HAP-1 (cell line): ENCODE data around the gene APOC1.
"Not testable (repeated sequence)": the region's sequence is repeated elsewhere in the genome, so short reads cannot be mapped to it uniquely, and the experiment has no call there.

Source experiments
- DNase-seq, 2 experiments: peaks; one replicate each; pipeline ENCODE4 v3.0.0-alpha.2; 2016 to 2020; ENCODE audit warnings: low spot score in 2 of 2
- H3K27me3 ChIP-seq: fragments of 250-450 bp; sonication (Bioruptor Pico); 2 replicates; pipeline ENCODE4 v1.5.1; 2020; ENCODE audit warnings: low read depth, mild to moderate bottlenecking, moderate library complexity
- H3K36me3 ChIP-seq: fragments of 250-450 bp; sonication (Bioruptor Pico); replicated peaks from 2 replicates; pipeline ENCODE4 v1.5.1; 2020; ENCODE audit warnings: mild to moderate bottlenecking
- H3K4me1 ChIP-seq: fragments of 250-450 bp; sonication (Bioruptor Pico); 2 replicates; pipeline ENCODE4 v1.5.1; 2020; ENCODE audit warnings: mild to moderate bottlenecking
- H3K4me3 ChIP-seq: fragments of 250-450 bp; sonication (Bioruptor Pico); 2 replicates; pipeline ENCODE4 v1.5.1; 2020; ENCODE audit warnings: mild to moderate bottlenecking, moderate library complexity
- H3K9me3 ChIP-seq: fragments of 250-450 bp; sonication (Bioruptor Pico); 2 replicates; pipeline ENCODE4 v1.5.1; 2020; ENCODE audit warnings: mild to moderate bottlenecking, moderate library complexity
- in situ Hi-C: fragments of 300-500 bp; cut with MboI; formaldehyde crosslinking; loops from 3 replicates; pipeline ENCODE4 v1.14.3; 2020; ENCODE audit warnings: low sequenced_read_pairs, inconsistent platforms, mixed read lengths

The APOC1 gene

GRCh38 chr19:44914433-44915206 is at the start of gene APOC1:
TSS of gene APOC1 (plus strand) at chr19:44914608. CDS start at chr19:44914892, 284 bp downstream.
- DNase-seq = peak; percentile 85 to 91
- H3K36me3 ChIP-seq, in situ Hi-C loops, H3K9me3 ChIP-seq, H3K27me3 ChIP-seq: not testable (repeated sequence)
- H3K4me1 ChIP-seq = peaks cover 14% of the 10 kb centered on the region
- H3K4me3 ChIP-seq = peak within 1 kb of the TSS; percentile 39

GRCh38 chr19:44865196-44865767 is 49.1 kb upstream of the APOC1 start:
- in situ Hi-C loops = no loop called here
- Histone ChIP-seq H3K9me3 (no peaks in the 10 kb centered on the region), H3K27me3 (no peaks in the 10 kb centered on the region), H3K4me3 (no peak overlapping the region), H3K36me3 (peaks cover 39% of the 10 kb centered on the region), H3K4me1 (no peaks in the 10 kb centered on the region)
- no peak for DNase-seq

GRCh38 chr19:44866664-44867063 is 47.7 kb upstream of the APOC1 start:
- no peaks in the 10 kb centered on the region for H3K4me1 ChIP-seq
- H3K9me3 ChIP-seq = no peaks in the 10 kb centered on the region
- in situ Hi-C loops = no loop called here
- no peak for DNase-seq
- H3K4me3 ChIP-seq = no peak overlapping the region
- no peaks in the 10 kb centered on the region for H3K27me3 ChIP-seq
- peaks cover 40% of the 10 kb centered on the region for H3K36me3 ChIP-seq

DNA sequence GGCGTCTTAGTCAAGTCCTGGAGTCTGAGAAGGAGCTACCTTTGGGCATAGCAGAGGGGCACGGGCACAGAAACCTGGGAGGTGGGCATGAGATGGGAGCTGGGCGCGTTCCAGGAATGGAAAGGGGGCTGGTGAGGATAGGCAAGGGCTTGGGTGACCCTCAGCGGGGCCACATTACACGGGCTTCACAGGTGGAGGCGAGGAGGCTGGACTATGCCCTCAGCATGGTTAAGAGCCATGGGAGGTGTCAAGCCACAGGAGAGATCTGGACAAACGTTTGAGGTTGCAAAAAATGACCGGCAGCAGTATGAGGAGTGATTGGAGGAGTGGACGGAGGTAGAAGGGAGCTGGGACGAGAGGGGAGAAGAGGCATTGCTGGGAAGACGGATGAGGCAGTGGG is 46.8 kb upstream of the APOC1 start:
- DNase-seq = no peak
- Histone ChIP-seq H3K36me3 (peaks cover 47% of the 10 kb centered on the region), H3K27me3 (no peaks in the 10 kb centered on the region), H3K4me3 (no peak overlapping the region), H3K9me3 (no peaks in the 10 kb centered on the region), H3K4me1 (no peaks in the 10 kb centered on the region)
- in situ Hi-C loops = no loop called here

- no peak overlapping the region for H3K4me3 ChIP-seq
- H3K9me3 ChIP-seq = no peaks in the 10 kb centered on the region
- in situ Hi-C loops = no loop called here
- H3K4me1 ChIP-seq = no peaks in the 10 kb centered on the region
- no peak for DNase-seq
- no peaks in the 10 kb centered on the region for H3K27me3 ChIP-seq
- peaks cover 64% of the 10 kb centered on the region for H3K36me3 ChIP-seq
Measured at GRCh38 chr19:44869733-44870470, 44.5 kb upstream of the APOC1 start.

DNA sequence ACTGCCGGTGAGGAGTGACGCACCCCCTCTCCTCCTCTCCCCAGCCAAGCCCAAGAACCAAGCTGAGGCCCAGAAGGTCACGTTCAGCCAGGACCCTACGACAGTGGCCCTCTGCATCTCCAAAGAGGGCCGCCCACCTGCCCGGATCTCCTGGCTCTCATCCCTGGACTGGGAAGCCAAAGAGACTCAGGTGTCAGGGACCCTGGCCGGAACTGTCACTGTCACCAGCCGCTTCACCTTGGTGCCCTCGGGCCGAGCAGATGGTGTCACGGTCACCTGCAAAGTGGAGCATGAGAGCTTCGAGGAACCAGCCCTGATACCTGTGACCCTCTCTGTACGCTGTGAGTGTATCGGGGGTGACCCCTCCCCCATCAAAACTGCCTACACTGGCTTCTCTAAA is 42.6 kb upstream of the APOC1 start:
- Histone ChIP-seq H3K4me1 (no peaks in the 10 kb centered on the region), H3K27me3 (no peaks in the 10 kb centered on the region), H3K9me3 (no peaks in the 10 kb centered on the region), H3K4me3 (no peak overlapping the region), H3K36me3 (peaks cover 69% of the 10 kb centered on the region)
- no peak for DNase-seq
- in situ Hi-C loops = no loop called here

DNA sequence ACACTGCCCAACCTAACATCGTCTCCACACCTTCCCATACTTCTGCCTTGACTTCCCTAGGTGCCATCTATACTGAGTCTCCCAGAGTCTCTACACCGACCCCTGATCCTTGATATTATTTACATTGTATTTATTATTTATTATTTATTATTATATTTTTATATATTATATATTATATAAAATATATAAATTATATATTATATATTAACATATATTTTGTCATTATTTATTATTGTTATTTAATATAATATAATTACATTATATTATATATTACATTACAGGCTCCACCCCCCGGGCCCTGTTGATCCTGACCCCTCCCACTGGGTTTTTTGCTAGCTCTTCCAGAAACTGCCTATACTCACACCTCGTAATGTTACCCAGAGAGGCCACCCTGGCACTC is 41.7 kb upstream of the APOC1 start:
- peaks cover 72% of the 10 kb centered on the region for H3K36me3 ChIP-seq
- H3K27me3 ChIP-seq = no peaks in the 10 kb centered on the region
- in situ Hi-C loops = no loop called here
- no peak overlapping the region for H3K4me3 ChIP-seq
- no peak for DNase-seq
- H3K4me1 ChIP-seq = no peaks in the 10 kb centered on the region
- no peaks in the 10 kb centered on the region for H3K9me3 ChIP-seq

DNA sequence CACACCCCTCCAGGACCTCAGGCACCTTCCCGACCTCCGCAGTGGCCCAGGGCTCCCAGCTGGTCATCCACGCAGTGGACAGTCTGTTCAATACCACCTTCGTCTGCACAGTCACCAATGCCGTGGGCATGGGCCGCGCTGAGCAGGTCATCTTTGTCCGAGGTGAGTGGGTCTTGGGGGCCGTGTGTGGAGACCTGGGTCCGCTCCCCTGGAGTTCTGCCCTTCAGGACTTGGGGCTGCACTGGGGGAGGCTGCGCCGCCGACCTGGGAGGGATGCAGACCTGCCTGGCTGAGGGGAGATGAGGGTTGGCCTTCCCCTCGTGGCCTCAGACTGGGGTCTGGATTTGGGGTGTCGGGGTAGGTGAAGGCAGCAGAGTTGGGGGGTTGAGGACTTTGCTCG is 40.1 kb upstream of the APOC1 start:
- Histone ChIP-seq H3K27me3 (no peaks in the 10 kb centered on the region), H3K4me1 (no peaks in the 10 kb centered on the region), H3K4me3 (no peak overlapping the region), H3K36me3 (peaks cover 74% of the 10 kb centered on the region), H3K9me3 (no peaks in the 10 kb centered on the region)
- DNase-seq = no peak
- in situ Hi-C loops = no loop called here

- in situ Hi-C loops = no loop called here
- Histone ChIP-seq H3K9me3 (no peaks in the 10 kb centered on the region), H3K27me3 (no peaks in the 10 kb centered on the region), H3K4me3 (no peak overlapping the region), H3K36me3 (peaks cover 78% of the 10 kb centered on the region), H3K4me1 (no peaks in the 10 kb centered on the region)
- no peak for DNase-seq
Measured at GRCh38 chr19:44875666-44876451, 38.5 kb upstream of the APOC1 start.

- no peak for DNase-seq
- Histone ChIP-seq H3K9me3 (no peaks in the 10 kb centered on the region), H3K27me3 (no peaks in the 10 kb centered on the region), H3K4me3 (no peak overlapping the region), H3K36me3 (peaks cover 70% of the 10 kb centered on the region), H3K4me1 (peaks cover 5% of the 10 kb centered on the region)
- in situ Hi-C loops = no loop called here
Measured at GRCh38 chr19:44876930-44877535, 37.4 kb upstream of the APOC1 start.

DNA sequence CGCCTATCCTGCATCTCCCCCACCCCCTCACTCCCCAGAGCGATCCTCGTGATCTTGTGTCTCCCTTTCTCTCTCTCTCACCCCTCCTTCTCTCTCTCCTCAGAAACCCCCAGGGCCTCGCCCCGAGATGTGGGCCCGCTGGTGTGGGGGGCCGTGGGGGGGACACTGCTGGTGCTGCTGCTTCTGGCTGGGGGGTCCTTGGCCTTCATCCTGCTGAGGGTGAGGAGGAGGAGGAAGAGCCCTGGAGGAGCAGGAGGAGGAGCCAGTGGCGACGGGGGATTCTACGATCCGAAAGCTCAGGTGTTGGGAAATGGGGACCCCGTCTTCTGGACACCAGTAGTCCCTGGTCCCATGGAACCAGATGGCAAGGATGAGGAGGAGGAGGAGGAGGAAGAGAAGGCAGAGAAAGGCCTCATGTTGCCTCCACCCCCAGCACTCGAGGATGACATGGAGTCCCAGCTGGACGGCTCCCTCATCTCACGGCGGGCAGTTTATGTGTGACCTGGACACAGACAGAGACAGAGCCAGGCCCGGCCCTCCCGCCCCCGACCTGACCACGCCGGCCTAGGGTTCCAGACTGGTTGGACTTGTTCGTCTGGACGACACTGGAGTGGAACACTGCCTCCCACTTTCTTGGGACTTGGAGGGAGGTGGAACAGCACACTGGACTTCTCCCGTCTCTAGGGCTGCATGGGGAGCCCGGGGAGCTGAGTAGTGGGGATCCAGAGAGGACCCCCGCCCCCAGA is 36.1 kb upstream of the APOC1 start:
- no peaks in the 10 kb centered on the region for H3K27me3 ChIP-seq
- in situ Hi-C loops = no loop called here
- DNase-seq = no peak
- H3K36me3 ChIP-seq = peaks cover 61% of the 10 kb centered on the region
- H3K9me3 ChIP-seq = no peaks in the 10 kb centered on the region
- peaks cover 12% of the 10 kb centered on the region for H3K4me1 ChIP-seq
- no peak overlapping the region for H3K4me3 ChIP-seq

- no peak for DNase-seq
- in situ Hi-C loops = no loop called here
Measured at GRCh38 chr19:44879309-44880065, 34.9 kb upstream of the APOC1 start.

More at GRCh38 chr19:44879309-44880065, 34.9 kb upstream of the APOC1 start:
- Histone ChIP-seq H3K36me3 (peaks cover 58% of the 10 kb centered on the region), H3K4me3 (no peak overlapping the region), H3K9me3 (no peaks in the 10 kb centered on the region), H3K4me1 (peaks cover 22% of the 10 kb centered on the region), H3K27me3 (no peaks in the 10 kb centered on the region)
